WERI-Rb-1 (cell line): Measurements from ENCODE around the gene CHAF1B.

Experiments
- DNase-seq: peaks from one replicate; pipeline ENCODE4 v3.0.0-alpha.2; 2020
- H3K27ac ChIP-seq: fragments of 250-450 bp; sonication (Bioruptor Pico); 2 replicates; pipeline ENCODE4 v1.5.1; 2020; ENCODE audit warnings: mild to moderate bottlenecking, moderate library complexity
- H3K27me3 ChIP-seq: fragments of 250-450 bp; sonication (Bioruptor Pico); 2 replicates; pipeline ENCODE4 v1.5.1; 2021; ENCODE audit warnings: mild to moderate bottlenecking, low read depth, moderate library complexity; ENCODE audit not compliant: insufficient read depth, severe bottlenecking
- H3K36me3 ChIP-seq: fragments of 250-450 bp; sonication (Bioruptor Pico); 2 replicates; pipeline ENCODE4 v1.5.1; 2020; ENCODE audit warnings: mild to moderate bottlenecking, moderate library complexity
- H3K4me3 ChIP-seq: 2 replicates; pipeline ENCODE4 v1.5.1; 2011; ENCODE audit warnings: low read depth, mild to moderate bottlenecking, control low read depth, low read length
- H3K9me3 ChIP-seq: fragments of 250-450 bp; sonication (Bioruptor Pico); 2 replicates; pipeline ENCODE4 v1.5.1; 2021; ENCODE audit warnings: mild to moderate bottlenecking, moderate library complexity; ENCODE audit not compliant: severe bottlenecking
- TF ChIP-seq, protein P1 (sequence below): IDR thresholded peaks from 2 replicates; pipeline ENCODE4 v1.5.1; 2011; ENCODE audit warnings: low read depth, mild to moderate bottlenecking, control low read depth, inconsistent platforms, low read length

CHAF1B gene

DNA sequence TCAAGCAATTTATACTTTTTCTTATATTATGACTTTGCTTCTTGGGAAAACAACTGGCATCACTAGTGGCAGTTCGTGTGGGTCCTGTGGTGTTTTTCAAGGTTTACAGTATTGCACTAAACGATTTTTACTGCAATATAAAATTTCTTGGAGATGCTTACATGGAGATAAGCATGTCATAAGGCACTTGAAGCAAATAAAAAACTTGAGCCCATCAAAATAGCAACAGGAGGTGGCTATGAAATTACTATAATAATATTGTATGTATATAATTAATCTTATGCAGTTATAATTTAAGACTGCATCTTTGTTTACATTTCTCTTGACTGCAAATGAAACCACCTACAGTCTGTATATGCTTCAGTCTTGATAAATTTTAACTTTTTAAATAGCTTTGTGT is 29.3 kb upstream of the CHAF1B start:
- Histone ChIP-seq H3K9me3 (no peaks in the 10 kb centered on the region), H3K27ac (no peak overlapping the region), H3K27me3 (no peaks in the 10 kb centered on the region), H3K36me3 (peaks cover 74% of the 10 kb centered on the region), H3K4me3 (no peak overlapping the region)
- DNase-seq = no peak
- TF ChIP-seq, protein P1, sequence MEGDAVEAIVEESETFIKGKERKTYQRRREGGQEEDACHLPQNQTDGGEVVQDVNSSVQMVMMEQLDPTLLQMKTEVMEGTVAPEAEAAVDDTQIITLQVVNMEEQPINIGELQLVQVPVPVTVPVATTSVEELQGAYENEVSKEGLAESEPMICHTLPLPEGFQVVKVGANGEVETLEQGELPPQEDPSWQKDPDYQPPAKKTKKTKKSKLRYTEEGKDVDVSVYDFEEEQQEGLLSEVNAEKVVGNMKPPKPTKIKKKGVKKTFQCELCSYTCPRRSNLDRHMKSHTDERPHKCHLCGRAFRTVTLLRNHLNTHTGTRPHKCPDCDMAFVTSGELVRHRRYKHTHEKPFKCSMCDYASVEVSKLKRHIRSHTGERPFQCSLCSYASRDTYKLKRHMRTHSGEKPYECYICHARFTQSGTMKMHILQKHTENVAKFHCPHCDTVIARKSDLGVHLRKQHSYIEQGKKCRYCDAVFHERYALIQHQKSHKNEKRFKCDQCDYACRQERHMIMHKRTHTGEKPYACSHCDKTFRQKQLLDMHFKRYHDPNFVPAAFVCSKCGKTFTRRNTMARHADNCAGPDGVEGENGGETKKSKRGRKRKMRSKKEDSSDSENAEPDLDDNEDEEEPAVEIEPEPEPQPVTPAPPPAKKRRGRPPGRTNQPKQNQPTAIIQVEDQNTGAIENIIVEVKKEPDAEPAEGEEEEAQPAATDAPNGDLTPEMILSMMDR = no peak

DNA sequence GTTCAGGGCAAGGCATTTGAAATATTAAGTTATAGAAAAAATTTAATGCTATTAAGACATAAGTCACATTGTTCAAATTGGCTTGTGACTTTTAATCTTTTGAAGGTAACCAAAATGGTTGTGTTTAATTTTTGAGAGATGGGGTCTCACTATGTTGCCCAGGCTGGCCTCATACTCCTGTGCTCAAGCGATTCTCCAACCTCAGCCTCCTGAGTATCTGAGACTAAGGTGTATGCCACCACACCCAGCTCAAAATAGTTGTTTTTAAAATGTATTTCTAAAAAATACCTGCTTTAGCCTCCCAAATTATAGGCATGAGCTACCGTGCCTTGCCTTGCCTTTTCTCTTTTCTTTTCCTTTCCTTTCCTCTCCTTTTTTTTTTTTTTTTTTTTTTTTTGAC is 26.0 kb upstream of the CHAF1B start:
- Histone ChIP-seq H3K27ac (no peak overlapping the region), H3K4me3 (no peak overlapping the region), H3K27me3 (no peaks in the 10 kb centered on the region), H3K36me3 (peaks cover 91% of the 10 kb centered on the region), H3K9me3 (no peaks in the 10 kb centered on the region)
- TF ChIP-seq, protein P1 = no peak
- DNase-seq = no peak

DNA sequence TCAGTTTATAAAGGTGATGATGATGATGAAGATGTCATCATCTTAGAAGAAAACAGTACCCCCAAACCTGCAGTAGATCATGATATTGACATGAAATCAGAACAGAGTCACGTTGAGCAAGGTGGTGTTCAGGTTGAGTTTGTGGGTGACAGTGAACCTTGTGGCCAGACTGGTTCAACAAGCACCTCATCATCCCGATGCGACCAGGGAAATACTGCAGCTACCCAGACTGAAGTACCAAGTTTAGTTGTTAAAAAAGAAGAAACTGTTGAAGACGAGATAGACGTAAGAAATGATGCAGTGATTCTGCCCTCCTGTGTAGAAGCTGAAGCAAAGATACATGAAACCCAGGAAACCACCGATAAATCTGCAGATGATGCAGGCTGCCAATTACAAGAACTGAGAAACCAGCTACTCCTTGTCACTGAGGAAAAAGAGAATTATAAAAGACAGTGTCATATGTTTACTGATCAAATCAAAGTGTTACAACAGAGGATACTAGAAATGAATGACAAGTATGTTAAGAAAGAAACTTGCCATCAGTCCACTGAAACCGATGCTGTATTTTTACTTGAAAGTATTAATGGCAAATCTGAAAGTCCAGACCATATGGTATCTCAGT is 16.0 kb upstream of the CHAF1B start:
- H3K36me3 ChIP-seq = peaks cover 96% of the 10 kb centered on the region
- H3K27ac ChIP-seq = no peak overlapping the region
- H3K4me3 ChIP-seq = no peak overlapping the region
- H3K27me3 ChIP-seq = no peaks in the 10 kb centered on the region
- H3K9me3 ChIP-seq = no peaks in the 10 kb centered on the region
- DNase-seq = no peak
- TF ChIP-seq, protein P1 = no peak

DNA sequence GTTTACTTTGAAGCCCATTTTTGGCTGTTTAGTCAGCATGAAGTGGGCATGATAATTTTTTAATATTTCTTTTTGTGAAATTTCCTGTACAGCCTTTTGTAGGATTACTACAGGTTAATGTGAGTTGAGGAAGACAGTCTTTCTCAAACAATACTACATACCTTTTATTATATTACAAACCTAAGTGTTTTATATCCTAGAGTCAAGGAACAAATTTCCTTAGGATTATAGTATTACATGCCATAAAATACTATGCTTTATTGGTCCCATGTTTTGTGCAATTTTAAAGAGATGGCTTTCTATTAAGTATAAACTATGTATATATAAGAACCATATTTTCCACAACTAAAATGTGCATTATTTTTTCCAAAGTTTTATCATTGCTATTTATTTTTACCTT is 9.2 kb upstream of the CHAF1B start:
- no peak overlapping the region for H3K4me3 ChIP-seq
- H3K9me3 ChIP-seq = no peaks in the 10 kb centered on the region
- H3K27me3 ChIP-seq = no peaks in the 10 kb centered on the region
- DNase-seq = no peak
- TF ChIP-seq, protein P1 = no peak
- no peak overlapping the region for H3K27ac ChIP-seq
- H3K36me3 ChIP-seq = peaks cover 70% of the 10 kb centered on the region

DNA sequence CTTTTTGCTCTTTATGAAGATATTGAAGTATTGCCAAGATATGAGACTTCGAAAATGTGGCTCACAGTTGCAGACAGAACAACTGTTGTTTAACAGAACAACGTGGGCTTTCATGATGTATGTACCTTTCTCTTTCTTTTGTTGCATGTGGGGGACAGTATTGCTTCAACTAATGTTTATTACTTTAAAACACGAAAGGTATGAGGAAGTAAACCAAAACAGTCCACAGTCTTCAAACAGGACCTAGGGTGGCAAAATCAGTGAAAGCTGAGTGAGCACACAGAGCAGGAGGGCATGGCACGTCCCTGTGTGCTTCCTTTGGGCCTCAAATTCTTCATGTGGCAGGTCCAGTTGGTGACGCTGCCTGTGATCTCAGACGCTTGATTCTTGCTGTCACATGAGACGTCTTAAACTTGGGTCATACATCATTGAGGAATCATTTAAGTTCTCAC is 7.8 kb upstream of the CHAF1B start:
- Histone ChIP-seq H3K27me3 (no peaks in the 10 kb centered on the region), H3K9me3 (no peaks in the 10 kb centered on the region), H3K4me3 (no peak overlapping the region), H3K27ac (no peak overlapping the region), H3K36me3 (peaks cover 58% of the 10 kb centered on the region)
- TF ChIP-seq, protein P1 = no peak
- DNase-seq = no peak

DNA sequence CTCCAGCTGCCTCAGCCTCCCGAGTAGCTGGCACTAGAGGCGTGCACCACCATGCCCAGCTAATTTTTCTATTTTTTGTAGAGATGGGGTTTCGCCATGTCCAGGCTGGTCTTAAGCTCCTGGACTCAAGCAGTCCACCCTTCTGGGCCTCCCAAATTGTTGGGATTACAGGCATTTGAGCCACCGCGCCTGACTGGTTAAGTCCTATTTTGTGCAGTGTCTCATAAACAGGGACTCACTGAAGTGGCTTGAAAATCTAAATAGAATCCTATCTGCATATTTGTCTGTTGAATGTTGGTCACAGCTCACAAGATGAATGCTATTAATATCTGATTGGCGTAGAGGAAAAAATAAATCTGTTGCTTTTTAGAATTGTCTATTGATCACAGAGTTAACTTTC is 5.9 kb upstream of the CHAF1B start:
- DNase-seq = no peak
- Histone ChIP-seq H3K36me3 (peaks cover 40% of the 10 kb centered on the region), H3K4me3 (no peak overlapping the region), H3K27me3 (no peaks in the 10 kb centered on the region), H3K9me3 (no peaks in the 10 kb centered on the region), H3K27ac (no peak overlapping the region; the same call in 1 of the 2 replicates)
- TF ChIP-seq, protein P1 = no peak
